Ramos (cell line): ENCODE measurements around the gene LY6G6D.
"Not testable (repeated sequence)": the region's sequence is repeated elsewhere in the genome, so short reads cannot be mapped to it uniquely, and the experiment has no call there.

Source experiments
- in situ Hi-C: fragments of 300-500 bp; cut with MboI; formaldehyde crosslinking; loops from one replicate; pipeline ENCODE4 v1.14.3; 2022; ENCODE audit warnings: low sequenced_read_pairs; ENCODE audit not compliant: unreplicated experiment

LY6G6D gene

DNA sequence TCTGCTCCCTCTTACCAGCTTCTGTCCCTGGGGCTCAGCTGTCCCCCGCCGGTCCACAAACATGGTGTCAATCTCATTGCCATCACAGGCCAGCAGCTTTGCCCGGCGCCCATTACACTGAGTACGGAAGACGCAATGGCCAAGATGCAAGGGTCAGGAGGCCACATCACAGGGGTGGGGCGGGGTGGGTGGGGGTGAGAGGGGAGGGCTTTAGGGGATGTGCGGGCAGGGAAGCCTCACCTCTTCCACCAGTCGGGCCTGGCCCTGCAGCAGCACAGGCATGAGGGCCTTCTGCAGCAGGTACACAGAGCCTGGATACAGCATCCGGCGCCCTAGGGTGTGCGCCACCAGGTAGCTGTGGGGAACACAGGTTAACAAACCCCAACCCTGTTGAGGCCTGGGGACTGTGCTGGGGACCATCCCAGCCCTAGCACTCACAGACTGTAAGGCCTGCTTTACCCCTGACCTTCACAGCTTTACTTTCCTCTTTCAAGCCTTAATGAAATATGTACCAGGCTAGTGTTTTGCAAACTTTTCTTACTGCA is 23.5 kb upstream of the LY6G6D start:
- in situ Hi-C loops = no loop called here

DNA sequence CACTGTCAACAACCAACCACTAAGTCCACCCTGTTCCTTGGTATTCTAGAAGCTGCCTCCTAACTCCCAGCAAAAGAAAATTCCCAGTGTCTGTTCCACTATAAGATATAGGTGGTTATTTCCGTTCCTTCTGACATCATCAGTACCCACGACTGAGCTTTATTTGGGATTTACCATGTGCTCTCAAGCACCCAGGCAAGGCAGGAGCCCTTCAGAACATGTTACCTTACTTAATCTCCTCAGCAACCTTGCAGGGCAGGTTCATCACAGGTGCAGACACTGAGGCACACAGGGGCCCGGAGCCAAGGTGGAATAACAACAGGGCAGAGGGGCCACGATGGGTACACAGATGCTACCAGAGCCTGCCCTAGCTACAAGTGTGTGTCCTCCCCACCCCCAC is 22.8 kb upstream of the LY6G6D start:
- in situ Hi-C loops = no loop called here

DNA sequence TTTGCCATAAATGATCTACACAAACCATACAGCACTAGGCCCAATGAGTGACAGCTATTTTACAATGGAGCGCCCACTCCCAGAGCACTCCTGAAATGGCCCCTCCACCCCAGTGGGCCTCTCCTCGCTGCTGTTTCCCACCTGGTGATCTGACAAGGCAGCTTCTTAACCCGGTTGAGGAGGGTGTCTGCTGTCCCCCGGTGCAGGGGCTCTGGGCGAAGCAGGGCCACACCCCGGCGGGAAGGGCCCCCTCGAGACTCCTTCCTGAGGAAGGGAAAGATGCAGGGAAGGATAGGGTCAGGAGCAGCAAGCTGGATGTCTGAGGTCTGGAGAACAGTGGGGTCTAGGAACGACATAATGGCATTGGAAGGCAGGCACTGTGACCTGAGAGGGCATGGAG is 22.3 kb upstream of the LY6G6D start:
- in situ Hi-C loops = no loop called here

DNA sequence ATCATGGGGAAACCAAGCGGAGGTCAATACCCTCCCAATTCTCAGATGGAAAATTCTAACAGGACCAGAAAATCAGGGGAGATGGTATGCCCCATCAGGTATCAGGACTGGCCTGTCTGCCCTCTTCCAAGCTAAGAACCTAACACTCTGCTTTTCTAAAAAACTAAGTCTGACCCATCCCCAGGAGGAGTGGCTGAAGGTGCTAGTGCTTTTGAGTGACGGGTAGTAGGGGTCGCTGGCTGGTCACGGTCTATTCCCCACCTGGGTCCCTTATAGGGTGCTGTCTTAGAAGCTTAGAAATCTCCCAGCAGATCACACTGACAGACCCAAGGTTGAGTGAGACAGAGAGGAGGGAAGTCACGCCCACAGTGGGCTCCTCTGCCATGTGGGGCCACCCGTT is 21.6 kb upstream of the LY6G6D start:
- in situ Hi-C loops = no loop called here

DNA sequence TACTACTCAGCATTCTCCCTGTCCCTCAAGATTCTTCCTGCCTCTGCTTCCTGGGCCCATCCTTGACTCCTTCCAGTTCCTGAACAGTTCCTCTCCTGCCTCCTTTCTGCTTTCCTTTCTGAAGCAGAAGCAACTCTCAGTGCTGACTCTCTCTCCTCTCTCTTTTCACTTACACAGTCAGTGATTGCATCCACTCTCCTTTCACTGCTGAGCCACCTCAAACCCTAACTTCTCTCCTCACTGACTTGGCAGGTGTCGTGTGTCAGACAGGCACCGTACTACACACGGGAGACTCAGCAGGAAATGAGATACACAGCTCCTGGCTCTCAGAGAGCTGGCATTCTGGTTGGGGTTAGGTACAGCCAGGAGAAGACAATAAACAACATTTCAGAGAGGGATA is 17.6 kb upstream of the LY6G6D start:
- in situ Hi-C loops = no loop called here

DNA sequence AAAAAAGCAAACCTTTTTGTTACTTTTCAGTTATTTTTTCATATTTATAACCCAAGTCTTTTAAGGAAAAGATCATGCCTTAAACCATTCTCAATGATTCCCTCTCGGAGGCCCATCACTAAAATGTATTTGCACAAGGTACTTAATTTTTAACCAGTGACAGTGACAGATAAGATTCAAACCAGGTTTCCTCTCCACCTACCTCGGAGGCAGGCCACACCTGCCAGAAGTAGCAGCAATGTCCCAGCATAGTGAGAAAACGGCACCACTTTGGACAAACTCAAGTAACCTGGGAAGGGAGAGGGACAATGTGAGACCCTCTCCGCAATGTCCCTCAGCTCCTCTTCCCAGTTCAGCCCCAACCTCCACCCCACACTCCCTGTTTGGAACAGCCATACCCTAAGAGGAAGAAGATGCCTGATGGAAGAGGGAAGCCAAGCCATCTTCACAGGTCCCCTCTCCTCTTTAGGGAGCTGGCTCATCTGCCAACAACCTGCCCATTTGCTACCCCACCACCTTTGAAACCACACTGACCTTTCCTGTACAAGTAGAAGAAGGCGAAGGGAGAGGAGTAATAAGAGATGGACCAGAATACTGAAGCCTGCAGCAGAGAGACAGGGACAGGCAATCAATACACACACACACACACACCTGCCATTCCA is 14.3 kb upstream of the LY6G6D start:
- in situ Hi-C loops = no loop called here

DNA sequence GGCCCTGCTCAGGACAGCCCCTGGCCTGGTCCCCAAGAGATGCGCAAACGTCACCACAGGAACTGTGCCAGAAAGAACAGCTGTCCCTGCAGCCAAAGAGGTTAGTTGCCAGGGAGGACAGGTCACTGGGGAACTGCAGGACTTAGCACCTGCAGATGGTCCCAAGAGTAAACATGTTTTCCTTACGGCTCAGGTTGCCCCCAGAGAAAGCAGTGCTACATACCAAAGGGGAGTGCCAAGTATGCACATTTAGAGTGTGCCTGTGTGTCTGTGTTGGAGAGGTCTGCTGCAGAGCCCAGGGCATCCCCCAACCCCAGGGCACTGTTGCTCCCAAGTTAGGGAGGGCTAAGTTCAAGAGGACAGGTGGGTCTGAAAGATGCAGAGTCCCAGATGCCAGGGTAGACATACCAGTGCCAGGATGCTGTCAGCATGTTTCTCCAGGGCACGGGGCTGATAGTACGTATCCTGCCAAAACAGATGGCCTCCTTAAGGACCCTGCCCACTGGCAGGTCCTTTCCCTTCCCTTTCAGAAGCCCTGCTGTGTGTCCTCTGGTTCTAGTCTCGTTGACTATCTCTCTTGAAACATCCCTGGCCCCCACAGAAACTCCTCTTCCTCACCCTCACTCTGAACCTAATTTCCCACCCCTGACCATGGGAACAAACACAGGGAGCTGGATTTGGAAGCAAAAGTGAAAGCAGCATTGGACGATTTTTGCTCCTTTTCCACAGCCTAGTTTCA is 13.3 kb upstream of the LY6G6D start:
- in situ Hi-C loops = no loop called here

DNA sequence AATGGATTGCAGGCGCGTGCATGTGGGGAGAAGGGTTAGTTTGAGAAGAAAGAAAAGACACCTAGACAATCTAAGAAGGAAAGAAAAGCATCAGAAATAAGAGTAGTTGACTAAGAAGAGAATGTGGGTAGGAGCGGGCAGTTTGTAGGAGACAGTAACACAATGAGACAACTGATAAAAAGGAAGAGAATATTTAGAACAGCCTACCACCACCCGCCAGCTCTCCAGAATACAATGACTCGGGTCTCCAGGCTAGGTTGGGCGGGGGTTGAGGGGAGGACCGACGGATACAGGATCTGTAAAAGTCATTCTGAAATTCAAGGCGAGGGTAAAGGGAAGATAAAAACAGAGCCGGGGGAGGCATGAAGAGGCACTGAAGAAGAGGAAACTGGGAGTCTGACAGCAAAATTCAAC is 12.7 kb upstream of the LY6G6D start:
- in situ Hi-C loops = no loop called here

DNA sequence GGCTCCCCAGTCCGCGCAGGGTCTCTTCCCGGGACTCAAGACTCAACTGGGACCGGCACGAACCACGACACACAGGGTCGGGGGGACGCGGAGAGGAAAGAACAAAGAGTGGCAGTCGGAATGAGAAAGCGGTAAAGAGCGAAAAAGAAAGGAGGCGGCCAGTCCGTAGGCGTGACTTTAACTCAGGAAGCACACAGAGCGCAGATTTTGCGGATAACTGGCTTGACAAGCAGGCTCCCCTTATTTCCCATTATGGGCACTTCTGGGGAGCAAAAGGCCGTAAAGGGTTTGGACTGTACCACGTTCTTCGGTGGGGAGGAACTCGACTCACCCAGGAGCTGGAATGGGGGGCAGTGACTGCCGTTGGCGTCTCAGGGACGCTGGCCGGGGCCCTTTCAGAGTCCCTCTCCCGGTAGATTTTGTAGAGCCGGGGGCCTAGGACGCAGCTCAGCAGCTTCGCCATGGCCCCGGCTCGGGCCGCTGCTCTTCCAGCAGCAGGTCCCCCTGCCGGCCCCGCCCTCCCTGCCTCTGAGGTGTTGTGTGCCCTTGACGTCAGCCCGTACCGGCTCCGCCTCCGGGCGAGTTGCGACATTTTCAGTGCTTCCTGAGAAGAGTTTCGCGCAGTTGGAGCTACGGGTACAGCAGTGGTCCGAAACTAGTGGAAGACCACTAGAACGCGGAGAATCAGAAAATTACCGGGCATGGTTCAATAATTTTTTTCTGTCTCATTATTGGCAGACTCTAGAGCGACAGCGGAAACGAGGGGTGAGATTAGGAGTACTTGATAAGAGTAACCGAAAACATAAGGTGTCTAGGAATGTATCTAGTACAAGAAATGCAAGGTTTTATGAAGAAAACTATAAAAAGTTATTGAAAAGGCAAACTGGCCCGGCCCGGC is 12.1 kb upstream of the LY6G6D start, which contains the start of gene ABHD16A:
TSS of gene ABHD16A (minus strand) at position 506 of the 898 bp plus-strand sequence. CDS start at position 463, 43 bp downstream.
- in situ Hi-C loops = no loop called here

DNA sequence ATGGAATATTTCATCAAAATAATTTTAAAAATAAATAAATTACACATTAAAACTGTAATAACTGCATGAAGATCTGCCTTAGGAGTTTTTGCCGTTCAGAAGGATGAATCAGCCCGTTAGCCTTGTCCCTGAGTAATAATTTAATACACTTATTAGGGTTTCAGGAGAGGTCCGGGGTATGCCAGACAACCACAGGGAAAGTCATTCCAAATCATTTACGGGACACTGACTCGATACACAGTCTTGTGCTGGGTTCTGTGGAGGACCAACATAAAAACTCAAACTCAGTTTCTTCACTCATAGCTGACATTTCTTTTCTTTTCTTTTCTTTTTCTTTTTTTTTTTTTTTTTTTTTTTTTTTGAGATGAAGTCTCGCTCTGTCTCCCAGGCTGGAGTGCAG is 9.2 kb upstream of the LY6G6D start:
- in situ Hi-C loops = no loop called here

DNA sequence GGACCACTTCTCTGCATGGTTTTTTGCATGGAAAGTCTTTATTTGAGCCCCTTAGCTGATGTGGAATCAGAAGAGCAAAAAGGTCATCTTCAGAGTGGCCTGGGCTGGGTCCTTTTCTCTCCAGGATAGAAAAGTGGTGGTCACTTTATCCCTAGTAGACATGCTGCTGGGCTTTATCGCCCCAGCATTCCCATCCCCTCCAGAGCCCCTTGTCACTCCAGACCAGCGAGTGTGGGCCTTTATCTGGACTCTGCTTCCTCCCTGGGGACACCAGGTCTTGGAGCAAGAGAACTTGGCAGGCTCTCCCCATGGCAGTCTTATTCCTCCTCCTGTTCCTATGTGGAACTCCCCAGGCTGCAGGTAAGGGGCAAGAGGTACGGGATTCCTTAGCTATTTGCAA is 8.5 kb upstream of the LY6G6D start, which contains the start of gene LY6G6F:
TSS of gene LY6G6F (plus strand) at position 268 of the 400 bp plus-strand sequence. CDS start at position 309, 41 bp downstream.
- in situ Hi-C loops = no loop called here

DNA sequence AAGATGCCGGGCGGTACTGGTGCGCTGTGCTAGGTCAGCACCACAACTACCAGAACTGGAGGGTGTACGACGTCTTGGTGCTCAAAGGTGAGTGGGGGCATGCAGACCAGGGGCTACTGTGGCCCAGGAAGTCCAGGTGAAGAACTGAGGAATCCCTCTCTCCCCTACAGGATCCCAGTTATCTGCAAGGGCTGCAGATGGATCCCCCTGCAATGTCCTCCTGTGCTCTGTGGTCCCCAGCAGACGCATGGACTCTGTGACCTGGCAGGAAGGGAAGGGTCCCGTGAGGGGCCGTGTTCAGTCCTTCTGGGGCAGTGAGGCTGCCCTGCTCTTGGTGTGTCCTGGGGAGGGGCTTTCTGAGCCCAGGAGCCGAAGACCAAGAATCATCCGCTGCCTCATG is 7.4 kb upstream of the LY6G6D start:
- in situ Hi-C loops = no loop called here

DNA sequence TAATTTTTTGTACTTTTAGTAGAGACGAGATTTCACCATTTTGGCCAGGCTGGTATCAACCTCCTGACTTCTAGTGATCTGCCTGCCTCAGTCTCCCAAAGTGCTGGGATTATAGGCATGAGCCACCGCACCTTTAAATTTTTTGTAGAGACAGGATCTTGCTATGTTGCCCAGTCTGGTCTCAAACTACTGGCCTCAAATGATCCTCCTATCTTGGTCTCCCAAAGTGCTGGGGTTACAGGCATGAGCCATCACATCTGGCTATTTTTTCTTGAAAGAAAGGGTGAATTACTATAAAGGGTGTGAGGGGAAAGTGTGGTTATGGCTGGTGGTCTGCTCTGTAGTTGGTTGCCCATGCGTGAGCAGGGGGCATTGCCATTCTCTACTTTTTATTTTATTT is 6.9 kb upstream of the LY6G6D start:
- in situ Hi-C loops = no loop called here

DNA sequence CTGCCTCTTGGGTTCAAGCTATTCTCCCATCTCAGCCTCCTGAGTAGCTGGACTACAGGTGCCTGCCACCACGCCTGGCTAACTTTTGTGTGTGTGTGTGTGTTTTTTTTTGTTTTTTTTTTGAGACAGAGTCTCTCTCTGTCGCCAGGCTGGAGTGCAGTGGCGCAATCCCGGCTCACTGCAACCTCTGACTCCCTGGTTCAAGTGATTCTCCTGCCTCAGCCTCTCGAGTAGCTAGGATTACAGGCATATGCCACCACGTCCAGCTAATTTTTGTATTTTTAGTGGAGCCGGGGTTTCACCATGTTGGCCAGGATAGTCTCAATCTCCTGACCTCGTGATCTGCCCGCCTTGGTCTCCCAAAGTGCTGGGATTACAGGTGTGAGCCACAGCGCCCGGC is 6.0 kb upstream of the LY6G6D start:
- in situ Hi-C loops = not testable (repeated sequence)

DNA sequence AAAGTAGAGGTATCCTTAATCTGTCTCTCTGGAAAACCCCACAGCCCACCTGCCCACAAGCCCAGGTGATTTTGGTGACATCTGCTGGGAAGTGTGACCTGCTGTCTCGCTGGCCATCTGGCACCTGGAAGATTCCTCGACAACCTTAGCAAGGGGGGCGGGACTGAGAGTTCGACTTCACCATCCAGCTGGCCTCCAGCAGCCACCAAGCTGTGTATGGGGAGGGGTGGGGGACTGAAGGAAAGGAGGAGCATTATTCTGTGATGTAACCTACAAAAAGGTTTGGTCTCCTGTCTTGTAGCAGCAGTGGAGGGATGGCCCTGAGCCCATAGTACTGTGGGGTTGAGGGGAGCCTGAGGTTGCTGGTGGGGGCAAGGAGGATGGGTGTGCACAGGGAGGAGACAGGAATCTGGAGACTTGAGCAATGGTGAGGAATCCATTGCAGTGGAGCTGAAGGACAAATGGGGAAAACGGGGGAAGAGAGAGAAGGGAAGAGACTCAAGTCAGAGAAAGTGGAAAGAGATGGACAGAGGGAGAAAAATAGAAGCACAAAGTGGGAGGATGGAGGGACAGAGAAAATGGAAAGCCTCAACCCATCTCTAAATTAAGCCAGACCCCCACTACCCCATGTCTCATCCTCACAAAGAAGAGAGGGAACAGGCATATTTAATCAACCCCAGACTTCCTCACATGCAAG is 4.5 kb upstream of the LY6G6D start:
- in situ Hi-C loops = no loop called here

DNA sequence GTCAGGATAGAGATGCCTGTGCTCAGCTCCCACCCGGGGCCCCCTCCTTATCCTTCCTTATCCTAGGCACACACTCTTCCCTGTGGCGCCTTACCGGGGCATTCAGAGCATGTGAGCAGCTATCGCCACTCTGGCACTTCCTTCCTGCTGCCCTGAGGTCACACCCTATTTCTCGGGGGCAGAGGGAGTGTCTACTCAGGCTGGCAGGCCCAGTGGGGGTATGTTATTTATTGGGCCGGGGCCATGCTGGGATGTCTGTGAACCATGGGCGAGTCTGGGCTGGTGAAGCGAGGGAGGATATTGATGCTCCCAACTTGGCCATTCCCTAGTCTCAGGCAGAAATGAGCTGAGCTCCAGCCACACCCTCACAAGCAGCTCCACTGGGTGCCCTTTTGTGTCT is 3.9 kb upstream of the LY6G6D start:
- in situ Hi-C loops = no loop called here

DNA sequence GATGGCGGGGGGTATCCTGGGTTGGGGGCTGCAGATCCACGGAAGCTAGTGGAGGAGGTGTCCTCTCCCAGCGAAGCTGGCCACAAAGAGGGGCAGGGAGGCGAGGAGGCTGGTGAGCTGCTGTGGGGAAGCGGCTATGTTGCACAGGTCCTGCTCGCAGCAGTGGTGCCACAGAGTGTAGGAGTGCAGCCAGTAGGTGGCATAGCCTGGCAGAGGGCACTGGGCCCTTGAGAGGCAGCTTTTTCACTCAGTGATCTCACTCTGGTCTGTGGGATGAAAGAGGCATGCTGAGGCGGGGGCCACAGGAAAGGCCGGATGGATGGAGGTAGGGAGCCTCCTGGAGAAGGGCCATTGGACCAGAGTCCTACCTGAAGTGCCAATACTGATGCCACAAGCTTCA is 2.9 kb upstream of the LY6G6D start:
- in situ Hi-C loops = no loop called here

DNA sequence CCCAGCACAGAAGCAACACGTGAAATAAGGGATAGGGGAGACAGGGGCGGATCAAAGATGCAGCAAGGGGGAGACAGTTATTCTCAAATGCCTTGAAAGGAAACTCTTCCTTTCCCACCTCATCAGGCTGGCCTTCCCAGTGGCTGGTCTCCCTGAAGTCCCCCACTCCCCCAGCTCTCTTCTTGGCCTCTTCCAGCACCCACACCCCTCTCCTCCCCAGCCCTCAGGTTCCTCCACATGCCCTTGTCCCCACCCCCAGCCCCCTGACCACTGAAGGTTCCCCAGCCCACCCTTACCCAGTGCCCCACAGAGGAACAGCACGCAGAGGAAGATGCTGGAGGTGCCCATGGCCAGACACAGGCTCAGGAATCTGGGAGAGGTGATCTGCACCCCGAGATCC is 1.7 kb upstream of the LY6G6D start:
- in situ Hi-C loops = no loop called here

DNA sequence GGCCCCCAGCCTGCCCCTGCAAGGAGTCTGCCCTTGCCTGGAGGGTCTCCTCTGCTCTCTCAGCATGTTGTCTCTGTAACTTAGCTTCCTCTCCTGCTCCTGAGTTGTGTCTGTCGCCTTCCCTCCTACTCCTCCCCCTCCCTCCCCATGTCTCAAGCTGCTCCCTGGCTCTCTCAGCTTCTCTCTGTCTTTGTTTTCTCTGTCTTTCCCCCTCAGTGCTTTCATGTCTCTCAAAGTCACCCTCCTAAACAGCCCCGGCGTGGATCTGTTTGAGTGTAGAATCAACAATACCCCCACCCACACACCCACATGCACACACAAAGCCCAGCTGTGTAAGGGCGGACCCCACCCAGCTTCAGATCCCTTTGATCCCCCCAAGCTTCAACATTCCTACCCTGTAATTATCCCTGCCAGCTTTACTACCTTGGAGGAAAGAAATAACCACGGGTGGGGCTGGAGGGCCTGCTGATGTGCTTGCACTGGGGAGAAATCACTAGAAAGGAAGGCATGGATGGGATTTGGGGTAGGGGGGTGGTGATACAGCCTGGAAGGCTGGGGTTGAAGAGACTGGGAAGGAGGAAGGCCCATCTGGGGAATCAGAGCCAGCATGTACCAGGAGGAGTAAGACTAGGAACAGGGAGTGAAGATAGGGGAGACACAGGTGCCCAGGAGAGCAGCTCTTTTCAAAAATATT is 1.0 kb upstream of the LY6G6D start:
- in situ Hi-C loops = no loop called here
